ENCODE results near the gene CEP170.
"Not testable (repeated sequence)": the region's sequence is repeated elsewhere in the genome, so short reads cannot be mapped to it uniquely, and the experiment has no call there.

CEP170 gene

GRCh38 chr1:243101551-243102050 is 153.5 kb downstream of the CEP170 start:
- not testable (repeated sequence) for FAIRE-seq
- DNase-seq (ENCODE audit: insufficient read length): peak; percentile 26

GRCh38 chr1:243087368-243087767 is 167.7 kb downstream of the CEP170 start:
- FAIRE-seq; DNase-seq (ENCODE audit: insufficient read length): not testable (repeated sequence)

More at GRCh38 chr1:243101551-243102050, 153.5 kb downstream of the CEP170 start:
- peak; percentile 50; the same call in 1 of the 2 replicates for TF ChIP-seq POLR2A (IDR thresholded peaks at IDR 0.05; ENCODE audit: low read depth, low read length)
